Loucy (cell line): ENCODE results near the gene FSTL5.

Experiments
- H2AFZ ChIP-seq: fragments of 200-600 bp; sonication (generic); 2 replicates; pipeline ENCODE4 v1.6.0; 2016; ENCODE audit warnings: antibody characterized with exemption, mild to moderate bottlenecking, low read length, moderate library complexity
- H3F3A ChIP-seq: fragments of 200-600 bp; 2 replicates; pipeline ENCODE4 v1.6.0; 2016; ENCODE audit warnings: antibody characterized with exemption, low read depth, mild to moderate bottlenecking
- H3K27me3 ChIP-seq: fragments of 200-600 bp; sonication (generic); 2 replicates; pipeline ENCODE4 v1.6.1; 2014; ENCODE audit warnings: low read length, mild to moderate bottlenecking; ENCODE audit not compliant: insufficient read depth, poor library complexity, severe bottlenecking
- H3K36me3 ChIP-seq: fragments of 200-600 bp; sonication (generic); 2 replicates; pipeline ENCODE4 v1.6.1; 2016; ENCODE audit warnings: low read length; ENCODE audit not compliant: insufficient read depth
- H3K4me1 ChIP-seq: fragments of 200-600 bp; sonication (generic); 2 replicates; pipeline ENCODE4 v1.5.1; 2014; ENCODE audit warnings: low read length, mild to moderate bottlenecking; ENCODE audit not compliant: insufficient read depth, poor library complexity, severe bottlenecking
- H3K4me2 ChIP-seq: fragments of 200-600 bp; sonication (generic); 2 replicates; pipeline ENCODE4 v1.6.0; 2014; ENCODE audit warnings: antibody characterized with exemption, low read length, low read depth, mild to moderate bottlenecking; ENCODE audit not compliant: poor library complexity, severe bottlenecking
- H3K4me3 ChIP-seq: fragments of 200-600 bp; sonication (generic); 2 replicates; pipeline ENCODE4 v1.5.1; 2014; ENCODE audit warnings: low read length, mild to moderate bottlenecking, mixed read lengths; ENCODE audit not compliant: poor library complexity, severe bottlenecking
- H3K79me2 ChIP-seq: fragments of 200-600 bp; sonication (generic); 2 replicates; pipeline ENCODE4 v1.6.1; 2014; ENCODE audit warnings: low read length; ENCODE audit not compliant: insufficient read depth
- H3K9ac ChIP-seq: fragments of 200-600 bp; sonication (generic); 2 replicates; pipeline ENCODE4 v1.6.0; 2014; ENCODE audit warnings: mild to moderate bottlenecking, low read depth, low read length, moderate library complexity; ENCODE audit not compliant: poor library complexity, severe bottlenecking
- H3K9me2 ChIP-seq: fragments of 200-600 bp; sonication (generic); replicated peaks from 2 replicates; pipeline ENCODE4 v1.6.1; 2016; ENCODE audit warnings: low read depth, low read length, mixed read lengths
- H3K9me3 ChIP-seq: fragments of 200-600 bp; sonication (generic); 2 replicates; pipeline ENCODE4 v1.6.1; 2014; ENCODE audit warnings: mild to moderate bottlenecking, antibody characterized with exemption, low read length, low read depth; ENCODE audit not compliant: insufficient read depth
- H4K20me1 ChIP-seq: fragments of 200-600 bp; sonication (generic); 2 replicates; pipeline ENCODE4 v1.6.0; 2014; ENCODE audit warnings: antibody characterized with exemption, low read length, mild to moderate bottlenecking; ENCODE audit not compliant: insufficient read depth, poor library complexity, severe bottlenecking
- CTCF ChIP-seq: fragments of 200-600 bp; sonication (generic); conservative IDR thresholded peaks from 2 replicates; pipeline ENCODE4 v1.5.1; 2014; ENCODE audit warnings: mild to moderate bottlenecking, antibody characterized with exemption, low read length
- EZH2phosphoT487 ChIP-seq: fragments of 200-600 bp; IDR thresholded peaks from 2 replicates; pipeline ENCODE4 v1.6.1; 2018; ENCODE audit warnings: antibody characterized with exemption, mild to moderate bottlenecking, moderate library complexity, borderline replicate concordance

FSTL5 gene

DNA sequence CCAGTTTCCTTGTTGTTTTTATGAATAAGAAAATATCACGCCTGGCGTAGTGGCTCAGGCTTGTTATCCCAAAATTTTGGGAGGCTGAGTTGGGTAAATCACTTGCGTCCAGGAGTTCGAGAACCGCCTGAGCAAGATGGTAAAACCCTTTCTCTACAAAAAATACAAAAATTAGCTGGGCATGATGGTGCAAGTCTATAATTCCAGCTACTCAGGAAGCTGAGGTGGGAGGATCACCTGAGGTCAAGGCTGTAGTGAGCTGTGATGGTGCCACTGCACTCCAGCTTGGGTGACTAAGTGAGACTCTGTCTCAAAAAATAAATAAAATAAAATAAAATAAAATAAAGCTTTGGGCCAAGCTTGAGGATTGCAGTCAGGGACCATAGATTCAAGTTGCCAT, 827.2 kb downstream of the FSTL5 start:
- Histone ChIP-seq H3K79me2 (no peaks in the 10 kb centered on the region), H4K20me1 (no peaks in the 10 kb centered on the region), H3K9me2 (no peaks in the 10 kb centered on the region), H3K9ac (no peak overlapping the region), H3K27me3 (no peaks in the 10 kb centered on the region), H2AFZ (no peak overlapping the region), H3K9me3 (no peaks in the 10 kb centered on the region), H3K36me3 (no peaks in the 10 kb centered on the region), H3F3A (no peaks in the 10 kb centered on the region), H3K4me2 (no peak overlapping the region), H3K4me3 (no peak overlapping the region), H3K4me1 (no peaks in the 10 kb centered on the region)
- TF ChIP-seq CTCF: no peak
- no peak for TF ChIP-seq EZH2phosphoT487

- Histone ChIP-seq H4K20me1 (no peaks in the 10 kb centered on the region), H3K27me3 (no peaks in the 10 kb centered on the region), H3F3A (no peaks in the 10 kb centered on the region), H2AFZ (no peak overlapping the region), H3K36me3 (no peaks in the 10 kb centered on the region), H3K4me2 (no peak overlapping the region), H3K9ac (no peak overlapping the region), H3K4me1 (no peaks in the 10 kb centered on the region), H3K79me2 (no peaks in the 10 kb centered on the region), H3K9me2 (no peaks in the 10 kb centered on the region), H3K9me3 (no peaks in the 10 kb centered on the region), H3K4me3 (no peak overlapping the region)
- TF ChIP-seq CTCF (no peak), EZH2phosphoT487 (no peak)
Measured at GRCh38 chr4:161336016-161336530, 827.7 kb downstream of the FSTL5 start.
